ENCODE data around the gene CCNYL1. TPM values are rescaled to one million over a fixed set of nuclear protein-coding genes. Genes with fewer than 3 reads are reported as not detected.
"Not testable (repeated sequence)": the region's sequence is repeated elsewhere in the genome, so short reads cannot be mapped to it uniquely, and the experiment has no call there.

The CCNYL1 gene
- total and polyA plus RNA-seq, 10 donors, result 4.7 to 22.8 (median 15.8) TPM

GRCh38 chr2:207722773-207723424 lies 11.5 kb downstream of the CCNYL1 start:
- TF ChIP-seq, protein P1, sequence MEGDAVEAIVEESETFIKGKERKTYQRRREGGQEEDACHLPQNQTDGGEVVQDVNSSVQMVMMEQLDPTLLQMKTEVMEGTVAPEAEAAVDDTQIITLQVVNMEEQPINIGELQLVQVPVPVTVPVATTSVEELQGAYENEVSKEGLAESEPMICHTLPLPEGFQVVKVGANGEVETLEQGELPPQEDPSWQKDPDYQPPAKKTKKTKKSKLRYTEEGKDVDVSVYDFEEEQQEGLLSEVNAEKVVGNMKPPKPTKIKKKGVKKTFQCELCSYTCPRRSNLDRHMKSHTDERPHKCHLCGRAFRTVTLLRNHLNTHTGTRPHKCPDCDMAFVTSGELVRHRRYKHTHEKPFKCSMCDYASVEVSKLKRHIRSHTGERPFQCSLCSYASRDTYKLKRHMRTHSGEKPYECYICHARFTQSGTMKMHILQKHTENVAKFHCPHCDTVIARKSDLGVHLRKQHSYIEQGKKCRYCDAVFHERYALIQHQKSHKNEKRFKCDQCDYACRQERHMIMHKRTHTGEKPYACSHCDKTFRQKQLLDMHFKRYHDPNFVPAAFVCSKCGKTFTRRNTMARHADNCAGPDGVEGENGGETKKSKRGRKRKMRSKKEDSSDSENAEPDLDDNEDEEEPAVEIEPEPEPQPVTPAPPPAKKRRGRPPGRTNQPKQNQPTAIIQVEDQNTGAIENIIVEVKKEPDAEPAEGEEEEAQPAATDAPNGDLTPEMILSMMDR (IDR thresholded peaks at IDR 0.05 in 8 of 11, conservative IDR thresholded peaks at IDR 0.05 in 3 of 11), result no peak
- TF ChIP-seq POLR2AphosphoS5 (IDR thresholded peaks at IDR 0.05) (no peak), POLR2A (IDR thresholded peaks at IDR 0.05) (no peak)
- Histone ChIP-seq H3K4me3 (no peak overlapping the region), H3K4me1 (peaks cover 7 to 50% (median 22%) of the 10 kb centered on the region in 6 donors), H3K9me3 (no peaks in the 10 kb centered on the region), H3K27me3 (replicated peaks in 1 of 7) (no peaks in the 10 kb centered on the region), H3K27ac (no peak overlapping the region), H3K36me3 (peaks cover 0 to 8% (median 0%) of the 10 kb centered on the region in 6 donors)
- intact Hi-C loops (cut with DNase I; ENCODE audit: low total_unique reads), result no loop called here
- no peak for DNase-seq
- WGBS, 5 donors, result 87 to 90% (median 89%) methylated on average over 7 of the region's 7 CpGs

DNA sequence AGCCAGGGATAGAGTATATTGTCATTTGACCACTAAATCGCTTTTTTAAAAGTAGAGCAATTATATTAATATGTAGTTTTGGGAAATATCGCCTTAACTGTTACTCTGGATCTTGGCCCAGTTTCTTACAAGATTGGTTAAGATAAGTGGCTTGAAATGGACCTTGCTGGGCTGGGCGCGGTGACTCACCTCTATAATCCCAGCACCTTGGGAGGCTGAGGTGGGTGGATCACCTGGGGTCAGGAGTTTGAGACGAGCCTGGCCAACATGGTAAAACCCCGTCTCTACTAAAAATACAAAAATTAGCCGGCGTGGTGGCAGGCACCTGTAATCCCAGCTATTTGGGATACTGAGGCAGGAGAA lies 12.0 kb downstream of the CCNYL1 start:
- H3K27ac ChIP-seq; H3K36me3 ChIP-seq; intact Hi-C loops (cut with DNase I; ENCODE audit: low total_unique reads); H3K4me3 ChIP-seq; DNase-seq; H3K9me3 ChIP-seq; H3K27me3 ChIP-seq (replicated peaks in 1 of 7): not testable (repeated sequence)
- peaks cover 7 to 54% (median 22%) of the 10 kb centered on the region in 6 donors for H3K4me1 ChIP-seq
- WGBS, 5 donors, result 90 to 97% (median 94%) methylated on average over 8 of the region's 8 CpGs

- peaks cover 7 to 54% (median 22%) of the 10 kb centered on the region in 6 donors for H3K4me1 ChIP-seq
- no peak for DNase-seq
- no peak overlapping the region for H3K4me3 ChIP-seq
- H3K36me3 ChIP-seq, result peaks cover 0 to 8% (median 0%) of the 10 kb centered on the region in 6 donors
- H3K9me3 ChIP-seq, result no peaks in the 10 kb centered on the region
- no peak for TF ChIP-seq POLR2AphosphoS5 (IDR thresholded peaks at IDR 0.05)
- no peak for TF ChIP-seq POLR2A (IDR thresholded peaks at IDR 0.05)
- TF ChIP-seq, protein P1 (IDR thresholded peaks at IDR 0.05 in 8 of 11, conservative IDR thresholded peaks at IDR 0.05 in 3 of 11), result no peak
- 61 to 75% (median 73%) methylated on average over 3 of the region's 3 CpGs for WGBS, 5 donors
- intact Hi-C loops (cut with DNase I; ENCODE audit: low total_unique reads), result no loop called here
- no peak overlapping the region for H3K27ac ChIP-seq
- H3K27me3 ChIP-seq (replicated peaks in 1 of 7), result no peaks in the 10 kb centered on the region
These were observed 12.7 kb downstream of the CCNYL1 start for GRCh38 chr2:207724113-207724512.

GRCh38 chr2:207725873-207726578 lies 14.6 kb downstream of the CCNYL1 start:
- intact Hi-C loops (cut with DNase I; ENCODE audit: low total_unique reads), result no loop called here
- 72 to 75% (median 73%) methylated on average over 4 of the region's 4 CpGs for WGBS, 5 donors
- no peak for DNase-seq
- peaks cover 0 to 26% (median 5%) of the 10 kb centered on the region in 6 donors for H3K36me3 ChIP-seq
- H3K4me3 ChIP-seq, result no peak overlapping the region
- H3K27ac ChIP-seq, result peak overlapping the region in 5 of 8 donors; percentile 7 to 49 (median 36)
- peaks cover 7 to 51% (median 22%) of the 10 kb centered on the region in 6 donors for H3K4me1 ChIP-seq
- H3K27me3 ChIP-seq (replicated peaks in 1 of 7), result no peaks in the 10 kb centered on the region
- TF ChIP-seq, protein P1 (IDR thresholded peaks at IDR 0.05 in 8 of 11, conservative IDR thresholded peaks at IDR 0.05 in 3 of 11), result no peak
- TF ChIP-seq POLR2AphosphoS5 (IDR thresholded peaks at IDR 0.05), result no peak
- TF ChIP-seq POLR2A (IDR thresholded peaks at IDR 0.05), result no peak
- no peaks in the 10 kb centered on the region for H3K9me3 ChIP-seq

Measured in spleen (tissue), 11 donors.